ENCODE results near the gene NEDD4L.

- TF ChIP-seq CTCF (IDR thresholded peaks at IDR 0.05) (no peak), POLR2A (IDR thresholded peaks at IDR 0.05; ENCODE audit: low read depth) (no peak), POLR2AphosphoS5 (IDR thresholded peaks at IDR 0.05) (no peak)
Measured at GRCh38 chr18:58319719-58320118, 275.7 kb downstream of the NEDD4L start.

Data from esophagus muscularis mucosa (tissue), 3 donors.